K562 (cell line): ENCODE results near the gene AHI1. TPM values are rescaled to one million over a fixed set of nuclear protein-coding genes. Genes with fewer than 3 reads are reported as not detected.

Source experiments
- C11orf30 ChIP-seq: fragments of 450-650 bp; IDR thresholded peaks from 2 replicates; pipeline ENCODE4 v1.6.1; 2016; ENCODE audit warnings: low read depth, mild to moderate bottlenecking
- CEBPG ChIP-seq, 3 experiments: fragments of 200-800 bp in 1 of 3; sonication (Bioruptor generic) in 1 of 3; sonication (generic) in 1 of 3; formaldehyde crosslinking in 1 of 3; IDR thresholded peaks in 2 of 3; conservative IDR thresholded peaks in 1 of 3; 2 replicates each; pipeline versions ENCODE4 v1.6.1 to v1.8.0; 2016 to 2022; ENCODE audit warnings: missing compliant biosample characterization in 2 of 3, missing genetic modification characterization in 2 of 3, mild to moderate bottlenecking in 1 of 3, missing genetic modification reagents in 1 of 3
- CXXC5 ChIP-seq: fragments of 250-450 bp; sonication (Bioruptor Pico); IDR thresholded peaks from 2 replicates; pipeline ENCODE4 v1.8.0; 2022; ENCODE audit warnings: inconsistent platforms, mild to moderate bottlenecking, moderate library complexity
- ETV5 ChIP-seq: sonication (generic); formaldehyde crosslinking; IDR thresholded peaks from 2 replicates; pipeline ENCODE4 v1.4.0; 2020; ENCODE audit warnings: low read depth, mild to moderate bottlenecking, missing genetic modification reagents
- JUND ChIP-seq, 2 experiments: IDR thresholded peaks; 2 replicates in 1 of 2; 3 replicates in 1 of 2; pipeline ENCODE4 v1.6.1; 2011; ENCODE audit warnings: borderline replicate concordance in 2 of 2, low read depth in 2 of 2, low read length in 2 of 2, improper control_type of control experiment in 1 of 2, missing biosample characterization in 1 of 2, missing genetic modification characterization in 1 of 2, missing genetic modification reagents in 1 of 2
- KDM5B ChIP-seq: fragments of 200-600 bp; sonication (generic); IDR thresholded peaks from 2 replicates; pipeline ENCODE4 v1.6.1; 2012; ENCODE audit warnings: low read depth, mild to moderate bottlenecking, moderate library complexity, low read length, control low read depth, inconsistent platforms; ENCODE audit not compliant: insufficient replicate concordance
- MYNN ChIP-seq, 2 experiments: sonication (generic); formaldehyde crosslinking in 1 of 2; IDR thresholded peaks; 2 replicates each; pipeline versions ENCODE4 v1.5.0 to v1.6.1; 2016 to 2020; ENCODE audit warnings: antibody characterized with exemption in 1 of 2, missing genetic modification reagents in 1 of 2
- PML ChIP-seq: IDR thresholded peaks from 2 replicates; pipeline ENCODE4 v1.6.1; 2012; ENCODE audit warnings: low read length, inconsistent platforms
- SMAD4 ChIP-seq: fragments of 250-450 bp; sonication (Bioruptor Pico); conservative IDR thresholded peaks from 2 replicates; pipeline ENCODE4 v1.8.0; 2021; ENCODE audit warnings: inconsistent platforms, mild to moderate bottlenecking, moderate library complexity
- SNRNP70 ChIP-seq: fragments of 200-400 bp; formaldehyde crosslinking; optimal IDR thresholded peaks from 2 replicates; pipeline ENCODE3; 2017; ENCODE audit warnings: low read depth, low read length
- ZNF239 ChIP-seq: fragments of 250-450 bp; sonication (Bioruptor Pico); IDR thresholded peaks from 2 replicates; pipeline ENCODE4 v1.4.0; 2020; ENCODE audit warnings: mild to moderate bottlenecking
- ZNF316 ChIP-seq: fragments of 450-650 bp; IDR thresholded peaks from 2 replicates; pipeline ENCODE4 v1.6.1; 2016
- ZNF445 ChIP-seq: fragments of 250-450 bp; sonication (Bioruptor Pico); IDR thresholded peaks from 2 replicates; pipeline ENCODE4 v1.4.0; 2020; ENCODE audit warnings: low read depth, mild to moderate bottlenecking, moderate library complexity
- polyA plus RNA-seq, 8 experiments: library from polyadenylated mRNA; depleted of rRNA in 4 of 8; stranded (reverse) in 5 of 8; unstranded in 3 of 8; fragments of >200 nt; fragmentation: Nextera tagmentation in 2 of 8; fragmentation: Illumina TruSeq in 1 of 8; extraction: Ambion mirVana in 2 of 8; extraction: Trizol in 1 of 8; gene quantifications; 2 replicates each; pipeline versions ENCODE4 v1.2.1 to v1.2.3, GENCODE V29; 2011 to 2014; ENCODE audit warnings: inconsistent platforms in 1 of 8, missing spikeins in 1 of 8
- total RNA-seq, 7 experiments: library from RNA; depleted of rRNA in 6 of 7; stranded (reverse); fragments of >200 nt in 6 of 7; fragmentation: Illumina TruSeq in 2 of 7; extraction: Trizol in 2 of 7; gene quantifications; 2 replicates each; pipeline versions ENCODE4 v1.2.1 to v1.2.3, GENCODE V29; 2011 to 2021; ENCODE audit warnings: low replicate concordance in 1 of 7
- TF ChIP-seq, protein P1 (sequence below): sonication (generic); formaldehyde crosslinking; IDR thresholded peaks from 2 replicates; pipeline ENCODE4 v1.9.0; 2022; ENCODE audit warnings: mild to moderate bottlenecking, missing genetic modification reagents
- TF ChIP-seq, protein P2 (sequence below): fragments of 450-650 bp; formaldehyde crosslinking; IDR thresholded peaks from 2 replicates; pipeline ENCODE4 v1.4.0; 2020; ENCODE audit warnings: mild to moderate bottlenecking, mixed read lengths
- TF ChIP-seq, protein P3 (sequence below): fragments of 250-450 bp; sonication (Bioruptor Pico); IDR thresholded peaks from 2 replicates; pipeline ENCODE4 v1.5.0; 2021; ENCODE audit warnings: mild to moderate bottlenecking, moderate library complexity
- TF ChIP-seq, protein P4 (sequence below): sonication (generic); formaldehyde crosslinking; IDR thresholded peaks from 2 replicates; pipeline ENCODE4 v1.4.0; 2020; ENCODE audit warnings: mild to moderate bottlenecking, missing genetic modification reagents

The AHI1 gene
- total and polyA plus RNA-seq, 9 of the 15 experiments (the other 6 are each of a cell fraction or from before 2014, with no cell fraction given): 24.7 to 54.9 (median 32.2) TPM

DNA sequence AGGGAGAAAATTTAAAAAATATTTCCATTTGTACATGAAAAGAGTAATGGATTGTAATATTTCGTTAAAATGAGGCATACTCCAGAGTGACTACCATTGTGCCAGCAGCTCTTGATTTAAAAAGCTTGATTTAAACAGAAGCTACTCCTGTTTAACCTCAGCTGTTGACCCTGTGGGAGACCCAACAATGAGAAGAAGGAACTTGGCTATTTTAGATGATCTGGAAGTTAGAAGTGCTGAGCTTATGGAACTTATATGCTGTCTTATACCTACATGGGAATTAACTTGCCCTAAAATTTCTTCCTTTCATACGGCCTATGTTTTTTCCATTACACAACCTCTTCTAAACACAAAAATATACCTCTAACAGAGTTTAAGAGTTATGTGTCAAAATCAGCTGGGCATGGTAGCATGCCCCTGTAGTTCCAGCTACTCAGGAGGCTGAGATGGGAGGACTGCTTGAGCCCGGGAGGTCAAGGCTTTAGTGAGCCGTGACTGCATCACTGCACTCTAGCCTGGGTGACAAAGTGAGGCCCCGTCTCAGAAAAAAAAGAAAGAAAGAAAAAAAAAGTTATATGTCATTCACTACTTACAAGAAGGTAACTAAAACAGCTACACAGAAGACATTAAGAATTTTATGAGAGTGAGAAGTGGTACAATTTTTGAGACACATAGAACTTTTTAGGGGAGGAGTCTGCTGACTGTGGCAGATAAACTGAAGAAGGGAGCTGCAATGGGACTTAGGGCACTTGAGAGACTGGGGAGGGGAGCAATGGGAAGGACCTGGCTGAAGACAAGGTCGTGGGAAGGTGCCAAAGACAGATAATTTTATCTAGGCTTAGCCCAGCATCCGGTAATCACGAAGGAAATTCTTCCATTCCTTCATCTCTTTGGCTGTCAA is 176.6 kb downstream of the AHI1 start (continued):
- TF ChIP-seq, protein P1, sequence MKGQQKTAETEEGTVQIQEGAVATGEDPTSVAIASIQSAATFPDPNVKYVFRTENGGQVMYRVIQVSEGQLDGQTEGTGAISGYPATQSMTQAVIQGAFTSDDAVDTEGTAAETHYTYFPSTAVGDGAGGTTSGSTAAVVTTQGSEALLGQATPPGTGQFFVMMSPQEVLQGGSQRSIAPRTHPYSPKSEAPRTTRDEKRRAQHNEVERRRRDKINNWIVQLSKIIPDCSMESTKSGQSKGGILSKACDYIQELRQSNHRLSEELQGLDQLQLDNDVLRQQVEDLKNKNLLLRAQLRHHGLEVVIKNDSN: no peak
- TF ChIP-seq MYNN (IDR thresholded peaks at IDR 0.05) (peak; percentile 73; the same call in 1 of the 2 replicates), MYNN (CRISPR knock-in tag; IDR thresholded peaks at IDR 0.05) (no peak), C11orf30 (peak; percentile 55; the same call in 1 of the 2 replicates), SNRNP70 (no peak), ZNF239 (no peak; the same call in 1 of the 2 replicates), CEBPG (CRISPR knock-in tag; IDR thresholded peaks at IDR 0.05) (no peak), CEBPG (tag; conservative IDR thresholded peaks at IDR 0.05 in 1 of 2, IDR thresholded peaks at IDR 0.05 in 1 of 2) (no peak), ZNF316 (peak; percentile 82), ETV5 (CRISPR knock-in tag) (peak; percentile 93), KDM5B (peak; percentile 36), PML (peak; percentile 90), ZNF445 (CRISPR knock-in tag) (no peak), JUND (IDR thresholded peaks at IDR 0.05; ENCODE audit: borderline replicate concordance, low read depth, low read length) (peak; percentile 25; the same call in 1 of the 2 replicates), JUND (tag; IDR thresholded peaks at IDR 0.05; ENCODE audit: borderline replicate concordance, low read depth, low read length) (peak; percentile 72; the same call in 1 of the 3 replicates), CXXC5 (CRISPR knock-in tag) (peak; percentile 80), SMAD4 (CRISPR knock-in tag) (peak; percentile 69; the same call in 1 of the 2 replicates)
- TF ChIP-seq, protein P2, sequence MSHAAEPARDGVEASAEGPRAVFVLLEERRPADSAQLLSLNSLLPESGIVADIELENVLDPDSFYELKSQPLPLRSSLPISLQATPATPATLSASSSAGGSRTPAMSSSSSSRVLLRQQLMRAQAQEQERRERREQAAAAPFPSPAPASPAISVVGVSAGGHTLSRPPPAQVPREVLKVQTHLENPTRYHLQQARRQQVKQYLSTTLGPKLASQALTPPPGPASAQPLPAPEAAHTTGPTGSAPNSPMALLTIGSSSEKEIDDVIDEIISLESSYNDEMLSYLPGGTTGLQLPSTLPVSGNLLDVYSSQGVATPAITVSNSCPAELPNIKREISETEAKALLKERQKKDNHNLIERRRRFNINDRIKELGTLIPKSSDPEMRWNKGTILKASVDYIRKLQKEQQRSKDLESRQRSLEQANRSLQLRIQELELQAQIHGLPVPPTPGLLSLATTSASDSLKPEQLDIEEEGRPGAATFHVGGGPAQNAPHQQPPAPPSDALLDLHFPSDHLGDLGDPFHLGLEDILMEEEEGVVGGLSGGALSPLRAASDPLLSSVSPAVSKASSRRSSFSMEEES (CRISPR knock-in tag): no peak; the same call in 1 of the 2 replicates
- TF ChIP-seq, protein P3, sequence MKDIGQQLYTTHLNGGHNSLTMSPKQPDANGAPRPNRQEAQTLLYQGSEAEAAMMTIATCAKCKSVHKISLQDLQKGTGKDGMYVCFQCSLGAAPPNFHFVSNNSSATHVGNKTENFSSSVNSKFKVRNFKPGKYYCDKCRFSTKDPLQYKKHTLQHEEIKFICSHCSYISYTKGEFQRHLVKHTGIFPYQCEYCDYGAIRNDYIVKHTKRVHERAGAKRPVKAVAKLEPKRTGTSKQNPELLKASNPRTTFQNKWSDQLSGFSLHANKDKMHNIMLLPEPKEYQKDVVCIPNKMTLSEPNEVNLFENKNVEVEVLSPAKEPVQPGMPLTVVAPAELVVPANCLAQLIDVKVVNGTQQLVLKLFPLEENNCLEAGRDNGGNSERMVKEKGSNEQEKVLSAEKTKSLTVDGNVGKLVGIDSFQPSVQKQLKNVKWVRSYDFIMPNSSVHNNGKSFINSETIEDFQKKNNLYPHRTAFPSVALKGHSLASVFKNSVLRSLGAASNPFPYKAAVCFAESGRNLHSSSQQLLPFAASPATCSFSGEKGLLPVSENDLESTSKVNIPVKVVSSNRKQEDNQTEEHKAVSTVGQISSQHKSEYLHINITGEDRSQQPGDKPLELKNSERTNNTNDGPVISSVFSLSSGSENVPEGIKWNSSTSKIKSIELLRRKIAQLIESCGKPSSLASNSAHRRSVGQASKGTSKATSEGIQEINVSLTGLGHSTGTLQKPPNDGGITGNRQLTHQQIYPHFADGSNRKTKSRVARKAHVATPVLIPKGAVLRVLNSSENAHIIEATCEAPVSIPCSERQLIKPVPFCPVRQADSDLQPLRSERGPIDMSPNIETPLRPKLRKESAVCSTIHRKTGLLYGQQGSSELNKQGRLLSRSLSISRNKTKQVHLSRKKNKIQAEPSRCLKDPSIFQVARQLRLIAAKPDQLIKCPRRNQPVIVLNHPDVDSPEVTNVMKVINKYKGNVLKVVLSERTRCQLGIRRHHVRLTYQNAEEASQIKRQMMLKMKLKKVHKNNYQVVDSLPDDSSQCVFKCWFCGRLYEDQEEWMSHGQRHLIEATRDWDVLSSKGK (CRISPR knock-in tag): no peak
- TF ChIP-seq, protein P4, sequence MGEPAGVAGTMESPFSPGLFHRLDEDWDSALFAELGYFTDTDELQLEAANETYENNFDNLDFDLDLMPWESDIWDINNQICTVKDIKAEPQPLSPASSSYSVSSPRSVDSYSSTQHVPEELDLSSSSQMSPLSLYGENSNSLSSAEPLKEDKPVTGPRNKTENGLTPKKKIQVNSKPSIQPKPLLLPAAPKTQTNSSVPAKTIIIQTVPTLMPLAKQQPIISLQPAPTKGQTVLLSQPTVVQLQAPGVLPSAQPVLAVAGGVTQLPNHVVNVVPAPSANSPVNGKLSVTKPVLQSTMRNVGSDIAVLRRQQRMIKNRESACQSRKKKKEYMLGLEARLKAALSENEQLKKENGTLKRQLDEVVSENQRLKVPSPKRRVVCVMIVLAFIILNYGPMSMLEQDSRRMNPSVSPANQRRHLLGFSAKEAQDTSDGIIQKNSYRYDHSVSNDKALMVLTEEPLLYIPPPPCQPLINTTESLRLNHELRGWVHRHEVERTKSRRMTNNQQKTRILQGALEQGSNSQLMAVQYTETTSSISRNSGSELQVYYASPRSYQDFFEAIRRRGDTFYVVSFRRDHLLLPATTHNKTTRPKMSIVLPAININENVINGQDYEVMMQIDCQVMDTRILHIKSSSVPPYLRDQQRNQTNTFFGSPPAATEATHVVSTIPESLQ (CRISPR knock-in tag): 0 out of 2 replicates have a peak, but pooled peaks have one; percentile 13
